Measurements from ENCODE around the gene PPIP5K1.

Gene PPIP5K1

GRCh38 chr15:43516801-43517353 lies 73.1 kb downstream of the PPIP5K1 start:
- no peak for FAIRE-seq

- no peak for FAIRE-seq
Observed at GRCh38 chr15:43516185-43516584, 73.8 kb downstream of the PPIP5K1 start.

GRCh38 chr15:43515741-43516140 lies 74.3 kb downstream of the PPIP5K1 start:
- no peak for FAIRE-seq

GRCh38 chr15:43514241-43515057 lies 75.6 kb downstream of the PPIP5K1 start:
- no peak for FAIRE-seq

- FAIRE-seq = no peak
Observed at GRCh38 chr15:43513550-43513949, 76.5 kb downstream of the PPIP5K1 start.

GRCh38 chr15:43511012-43511885 lies 78.8 kb downstream of the PPIP5K1 start:
- FAIRE-seq = no peak

GRCh38 chr15:43510200-43511011 lies 79.6 kb downstream of the PPIP5K1 start:
- FAIRE-seq = no peak

- no peak for FAIRE-seq
Observed at GRCh38 chr15:43509660-43510199, 80.3 kb downstream of the PPIP5K1 start.

GRCh38 chr15:43508991-43509659 lies 80.9 kb downstream of the PPIP5K1 start:
- no peak for FAIRE-seq

GRCh38 chr15:43508421-43508820 lies 81.6 kb downstream of the PPIP5K1 start:
- no peak for FAIRE-seq

GRCh38 chr15:43505738-43506137 lies 84.3 kb downstream of the PPIP5K1 start:
- no peak for FAIRE-seq

- no peak for FAIRE-seq
Observed at GRCh38 chr15:43499635-43500034, 90.4 kb downstream of the PPIP5K1 start.

- no peak for FAIRE-seq
Observed at GRCh38 chr15:43498990-43499389, 91.0 kb downstream of the PPIP5K1 start.

- no peak for FAIRE-seq
Observed at GRCh38 chr15:43493703-43494472, 96.1 kb downstream of the PPIP5K1 start.

GRCh38 chr15:43492673-43493601 lies 97.1 kb downstream of the PPIP5K1 start, which contains the start of gene TP53BP1:
Gene TP53BP1, minus strand, starts transcription at chr15:43493156. Its CDS starts 113 bp downstream, at chr15:43493043.
- FAIRE-seq = no peak

GRCh38 chr15:43492266-43492665 lies 97.7 kb downstream of the PPIP5K1 start:
- no peak for FAIRE-seq

- FAIRE-seq = no peak
Observed at GRCh38 chr15:43489191-43489590, 100.8 kb downstream of the PPIP5K1 start.

- FAIRE-seq = no peak
Observed at GRCh38 chr15:43488790-43489189, 101.2 kb downstream of the PPIP5K1 start.

GRCh38 chr15:43487271-43487895 lies 102.6 kb downstream of the PPIP5K1 start:
- no peak for FAIRE-seq
